Femur (tissue), 1 donor: ENCODE results near the gene MPP4.
A peak's percentile ranks its signal among the peaks of the same experiment; 100 is the strongest.

Experiments used
- DNase-seq: peaks from one replicate; pipeline ENCODE4 v3.0.0-alpha.2; 2017

MPP4 gene

DNA sequence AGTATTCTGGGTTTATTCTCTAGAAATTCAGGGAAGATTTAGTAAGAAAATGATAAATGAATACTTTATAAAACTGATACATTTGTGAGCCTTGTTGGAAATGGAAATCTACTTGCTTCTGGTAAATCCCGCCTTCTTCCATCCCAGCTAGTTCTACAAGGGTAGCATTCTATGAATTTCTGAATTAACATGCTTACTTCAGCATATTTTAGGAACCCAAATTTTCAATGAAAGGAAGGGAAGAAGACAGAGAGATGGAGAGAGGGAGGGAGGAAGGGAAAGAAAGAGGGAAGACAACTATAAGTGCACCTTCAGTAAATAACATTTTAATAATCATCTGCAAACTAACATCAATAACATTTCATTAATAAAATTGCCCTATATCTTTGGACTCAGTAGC, 28.6 kb downstream of the MPP4 start:
- no peak for DNase-seq

DNA sequence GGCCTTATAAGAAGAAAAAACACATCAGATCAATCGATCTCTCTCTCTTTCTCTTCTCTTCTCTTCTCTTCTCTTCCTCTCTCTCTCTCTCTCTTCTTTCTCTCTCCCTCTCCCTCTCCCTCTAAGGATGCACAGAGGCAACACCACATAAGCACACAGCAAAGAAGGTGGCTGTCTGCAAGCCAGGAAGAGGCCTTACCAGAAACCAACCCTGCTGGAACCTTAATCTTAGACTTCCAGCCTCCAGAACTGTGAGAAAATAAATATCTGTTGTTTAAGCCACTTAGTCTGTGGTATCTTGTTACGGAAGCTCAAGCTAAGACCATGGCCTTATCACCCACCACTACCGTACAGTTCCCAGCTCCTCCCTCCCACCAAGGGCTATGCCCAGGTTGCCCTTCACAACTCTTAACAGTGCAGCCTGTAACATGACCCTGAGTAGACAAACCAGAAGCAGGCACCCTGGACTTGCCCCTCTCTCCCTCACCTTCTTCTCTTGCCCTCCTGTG, 30.0 kb downstream of the MPP4 start:
- DNase-seq, result no peak

DNA sequence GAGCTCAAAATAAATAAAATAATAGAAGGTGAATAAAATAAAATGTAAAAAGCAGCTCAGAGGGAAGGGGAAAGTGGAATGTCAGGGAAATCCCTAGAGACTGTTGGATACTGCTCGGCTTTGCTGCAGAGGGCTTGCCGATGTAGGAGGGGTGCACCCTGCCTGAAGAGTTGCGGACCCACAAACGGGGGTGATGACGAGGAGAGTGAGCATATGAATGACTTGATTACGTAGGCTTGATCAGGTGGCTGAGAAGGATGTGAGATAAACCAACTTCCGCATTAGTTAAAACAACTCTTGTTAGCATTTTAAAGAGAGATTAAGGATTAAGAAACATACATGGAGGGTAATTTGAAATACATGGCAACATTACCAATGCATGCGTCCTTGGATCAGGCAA, 34.1 kb downstream of the MPP4 start:
- DNase-seq, result no peak

DNA sequence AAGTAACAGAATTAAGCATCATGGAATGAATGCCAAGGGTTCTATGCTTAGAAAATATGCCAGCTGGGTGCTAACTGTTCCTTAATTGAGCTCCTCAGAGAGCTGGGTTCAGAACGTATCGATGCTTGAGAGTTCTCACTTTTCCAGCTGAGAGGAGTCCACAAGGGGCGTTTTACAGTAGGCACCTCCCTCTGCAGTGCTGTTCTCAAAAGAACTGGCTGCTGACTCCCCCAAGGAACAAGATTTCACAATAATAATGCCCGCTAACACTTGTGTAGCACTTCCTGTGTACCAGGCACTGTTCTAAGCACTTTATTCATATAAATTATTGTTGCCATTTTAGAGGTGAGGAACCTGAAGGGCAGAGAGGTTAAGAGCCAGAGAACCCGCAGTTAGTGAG, 37.1 kb downstream of the MPP4 start:
- no peak for DNase-seq

DNA sequence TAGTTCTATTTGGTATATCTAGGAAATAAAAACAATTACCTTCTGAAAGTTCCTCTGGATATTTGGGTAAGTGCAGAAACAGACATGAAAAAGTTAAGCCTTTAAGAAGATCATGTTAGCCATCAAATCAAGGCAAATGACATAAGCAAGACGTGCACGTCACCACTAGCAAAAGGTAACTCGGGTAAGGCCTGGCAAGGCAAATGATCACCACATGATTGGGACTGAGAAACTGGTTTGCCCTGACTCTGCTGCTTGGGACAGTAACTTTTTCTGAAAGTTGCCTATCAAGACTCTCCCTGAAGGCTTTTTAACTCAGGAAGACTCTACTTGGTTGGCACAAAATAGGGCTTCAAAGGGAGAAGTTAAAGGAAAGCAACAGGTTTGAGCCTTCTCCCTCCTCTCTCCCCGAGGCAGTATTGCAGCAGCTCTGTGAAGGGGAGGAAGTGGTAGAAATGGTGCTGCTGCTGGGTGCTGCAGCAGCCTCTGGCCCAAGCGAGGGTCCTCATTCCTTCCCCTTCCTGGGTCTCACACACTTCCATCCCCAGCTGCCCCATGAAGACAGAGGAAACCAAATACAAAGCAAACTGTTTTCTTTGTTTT, 38.0 kb downstream of the MPP4 start:
- no peak for DNase-seq

DNA sequence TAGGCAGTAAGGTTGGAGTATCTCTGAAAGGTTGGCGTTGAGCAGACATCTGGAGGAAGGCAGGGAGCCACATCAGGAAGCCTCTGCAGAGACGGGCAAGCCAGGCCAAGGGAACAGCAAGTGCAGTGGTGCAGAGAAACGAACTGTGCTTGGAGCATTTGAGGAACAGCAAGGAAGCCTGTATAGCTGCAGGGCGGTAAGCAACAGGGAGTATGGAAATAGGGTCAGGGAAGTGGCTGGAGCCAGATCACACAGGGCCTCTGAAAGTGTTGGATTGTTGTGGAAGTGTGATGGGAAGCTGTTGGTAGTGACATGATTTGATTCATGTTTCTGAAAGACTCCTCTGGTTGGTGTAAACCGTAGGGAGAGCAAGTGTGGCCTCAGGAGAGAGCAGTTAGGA, 41.7 kb downstream of the MPP4 start:
- no peak for DNase-seq

DNA sequence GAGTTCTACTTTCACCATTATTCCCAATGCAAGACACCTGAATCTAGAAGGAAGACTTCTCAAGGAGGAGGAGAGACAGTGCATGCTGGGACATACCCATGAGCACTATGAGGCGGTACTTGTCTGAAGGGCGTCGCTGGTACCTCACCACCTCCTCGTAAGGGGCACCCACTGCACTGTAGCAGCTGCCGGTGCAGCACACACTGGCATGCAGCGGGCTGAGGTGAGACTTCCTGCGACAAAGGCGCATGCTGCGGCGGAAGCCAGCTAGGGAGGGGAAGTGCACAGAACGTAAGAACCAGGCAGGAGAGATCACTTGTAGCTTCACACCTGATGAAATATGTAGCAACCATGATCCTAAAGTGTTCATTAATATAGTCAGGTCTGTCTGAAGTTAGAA, 42.3 kb downstream of the MPP4 start:
- no peak for DNase-seq

DNA sequence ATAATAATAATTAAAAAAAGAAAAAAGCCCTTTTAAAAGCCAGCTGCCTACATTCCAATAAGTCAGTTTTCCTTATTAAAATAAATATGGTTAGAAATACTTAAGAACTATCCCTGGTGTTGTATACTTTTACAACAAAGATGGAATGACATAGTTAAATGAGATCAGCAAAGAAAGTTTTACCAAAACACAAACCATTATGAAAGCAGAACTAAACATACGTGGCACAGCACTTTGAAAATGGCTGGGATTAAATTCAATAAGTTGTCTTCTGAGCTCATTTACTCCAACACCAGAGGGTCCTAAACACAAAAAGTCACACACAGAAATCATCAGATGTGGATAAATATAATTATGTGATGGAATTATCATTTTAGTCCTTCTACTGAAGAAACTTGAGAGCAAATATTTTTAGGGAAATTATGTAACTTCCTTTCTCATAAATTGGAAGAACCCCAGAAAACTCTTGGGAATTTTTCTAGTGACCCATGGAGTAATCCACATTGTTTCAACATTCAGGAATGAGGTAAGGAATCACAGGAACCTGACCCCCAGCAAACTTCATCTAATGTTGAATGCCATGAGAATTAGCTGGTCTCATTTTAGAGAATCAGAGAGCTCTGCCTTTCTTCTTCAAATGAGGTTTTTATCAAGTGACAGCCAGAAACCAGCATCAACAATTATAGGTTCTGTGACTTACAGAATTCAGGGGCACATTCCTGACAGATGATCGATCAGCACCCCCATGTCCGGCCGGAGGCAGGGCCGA, 43.6 kb downstream of the MPP4 start:
- DNase-seq, result no peak

DNA sequence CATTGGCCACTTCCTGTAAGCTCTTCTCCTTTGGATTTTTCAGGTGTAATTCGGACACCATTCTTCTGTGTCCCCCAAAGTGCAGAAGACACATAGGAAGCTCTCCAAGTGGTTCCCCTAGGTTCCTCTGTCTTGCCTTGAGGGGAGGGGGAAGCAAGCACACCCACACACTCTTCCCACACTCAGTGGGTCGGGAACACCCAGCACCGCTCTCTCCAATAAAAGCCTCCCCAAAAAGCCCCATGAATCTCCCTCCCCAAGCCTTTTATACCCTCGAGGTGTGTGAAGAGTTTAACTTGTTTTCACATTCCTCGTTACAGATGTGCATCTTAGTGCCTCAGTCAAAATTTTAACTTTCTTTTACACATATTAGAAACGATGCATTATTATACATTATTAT, 45.2 kb downstream of the MPP4 start:
- DNase-seq, result no peak

DNA sequence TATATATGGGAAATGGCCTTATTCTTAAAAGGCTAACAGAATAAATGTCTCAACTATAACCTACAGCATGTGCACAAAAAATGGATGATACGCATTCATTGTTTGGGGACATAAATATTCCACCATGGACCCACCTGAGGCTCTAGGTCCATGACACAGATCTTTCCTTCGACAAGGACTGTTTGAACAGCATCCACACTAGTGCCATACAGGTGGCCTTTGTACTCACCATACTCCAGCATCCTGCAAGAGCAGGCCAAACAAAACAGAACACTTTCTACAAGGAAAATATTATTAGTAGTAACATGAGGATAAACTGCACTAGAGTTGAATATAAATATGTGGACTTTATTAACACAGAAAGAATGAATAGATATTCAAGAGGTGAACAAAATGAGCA, 49.0 kb downstream of the MPP4 start:
- no peak for DNase-seq

DNA sequence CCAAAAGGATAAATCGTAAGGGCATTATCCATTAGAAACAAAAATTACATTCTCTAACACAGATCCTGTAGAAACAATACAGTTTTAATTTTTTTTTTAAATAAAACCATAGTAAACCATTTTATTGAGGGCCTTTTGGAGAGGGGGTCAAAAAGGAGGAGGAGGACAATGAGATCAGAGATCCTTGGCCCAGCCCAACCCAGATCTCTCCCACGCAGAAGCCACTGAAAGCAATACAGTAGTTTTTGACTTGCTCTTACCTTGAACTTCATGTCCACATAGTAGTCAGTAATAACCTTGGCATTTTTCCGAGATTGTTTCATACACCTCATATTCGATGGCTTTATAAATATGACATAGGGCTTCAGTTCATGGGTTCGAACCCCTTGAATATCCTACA, 51.0 kb downstream of the MPP4 start:
- DNase-seq, result no peak

DNA sequence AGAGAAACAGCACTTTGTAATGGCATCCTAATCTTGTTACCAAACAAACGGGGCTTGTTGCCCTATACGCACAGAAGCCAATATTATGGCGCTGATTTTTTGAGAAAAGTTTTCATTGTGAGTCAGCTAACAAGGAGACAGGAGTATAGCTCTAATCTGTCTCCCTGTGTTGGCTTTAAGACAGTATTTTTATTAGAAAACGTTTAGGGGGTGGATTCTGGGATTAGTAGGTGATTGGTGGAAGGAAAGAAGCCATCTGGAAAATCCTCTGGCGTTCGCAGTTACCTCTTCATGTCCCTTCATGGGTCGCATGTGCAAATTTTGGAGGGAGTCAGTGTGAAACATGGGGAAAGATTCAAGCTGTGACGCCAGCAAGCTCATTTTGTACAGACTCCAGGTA, 54.4 kb downstream of the MPP4 start:
- DNase-seq, result peak; percentile 27

DNA sequence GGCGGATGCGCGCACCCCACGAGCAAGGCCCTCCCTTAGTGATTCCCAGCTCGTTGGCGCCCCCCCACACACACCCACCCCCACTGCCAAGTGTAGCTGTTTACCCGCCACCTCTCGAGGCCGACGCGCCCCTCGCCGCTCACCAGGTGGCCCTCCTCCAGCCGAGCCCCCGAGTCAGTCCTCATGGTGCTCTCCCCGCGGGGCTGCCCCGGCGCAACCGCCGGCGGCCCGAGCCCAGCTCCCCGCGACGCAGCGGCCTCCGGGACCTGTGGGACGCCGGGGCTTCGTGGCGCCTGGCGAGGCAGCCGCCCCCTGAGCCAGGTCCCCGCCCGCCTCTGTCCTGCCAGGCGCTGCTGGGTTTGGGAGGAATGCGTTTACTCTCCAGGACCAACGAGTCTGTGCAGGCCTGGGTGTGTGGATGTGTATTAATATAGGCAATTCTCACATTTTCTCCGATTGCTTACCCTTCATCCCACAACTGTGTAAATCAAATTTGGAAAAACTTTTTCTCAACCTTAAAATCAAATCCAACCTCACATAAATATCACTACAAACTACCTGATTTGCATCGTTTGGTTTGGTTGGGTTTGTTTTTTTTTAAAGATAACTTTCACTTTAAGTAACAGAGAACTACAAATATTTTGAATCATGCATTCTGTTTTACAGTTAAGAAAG, 55.1 kb downstream of the MPP4 start, which contains the start of gene TMEM237:
TSS of gene TMEM237 (minus strand) at position 288 of the 675 bp plus-strand sequence. CDS start at position 185, 103 bp downstream.
- DNase-seq, result peak; percentile 77

DNA sequence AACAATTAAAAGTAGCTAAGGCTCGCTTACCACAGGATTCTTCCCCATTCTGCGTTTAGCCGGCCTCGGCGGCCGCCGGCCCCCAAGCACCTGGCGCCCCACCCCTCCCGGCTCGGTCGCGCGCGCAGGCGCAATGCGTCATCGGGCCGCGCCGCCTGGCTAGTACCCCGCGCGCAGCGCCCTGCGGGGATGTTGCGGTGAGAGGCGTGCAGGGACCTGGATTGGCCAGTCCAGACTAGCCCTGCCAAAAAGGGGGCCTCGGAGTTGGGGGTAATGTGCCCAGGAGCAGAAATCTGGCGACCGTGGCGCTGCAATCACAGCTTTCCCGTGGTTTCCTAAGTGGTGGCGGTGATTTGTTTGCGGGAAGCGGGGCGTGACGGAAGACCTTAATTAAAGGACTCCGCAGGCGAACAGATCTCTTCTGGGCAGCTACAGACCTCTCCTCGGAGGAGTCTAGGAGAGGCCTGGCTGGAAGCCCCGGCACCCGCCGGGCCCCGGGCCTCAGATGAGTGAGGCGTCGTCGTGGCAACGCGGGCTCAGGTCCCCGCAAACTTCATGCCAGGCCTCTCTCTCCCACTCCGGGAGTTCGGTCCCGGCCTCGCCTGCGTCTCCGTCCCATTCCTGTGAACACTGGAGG, 55.7 kb downstream of the MPP4 start:
- peak; percentile 91 for DNase-seq

DNA sequence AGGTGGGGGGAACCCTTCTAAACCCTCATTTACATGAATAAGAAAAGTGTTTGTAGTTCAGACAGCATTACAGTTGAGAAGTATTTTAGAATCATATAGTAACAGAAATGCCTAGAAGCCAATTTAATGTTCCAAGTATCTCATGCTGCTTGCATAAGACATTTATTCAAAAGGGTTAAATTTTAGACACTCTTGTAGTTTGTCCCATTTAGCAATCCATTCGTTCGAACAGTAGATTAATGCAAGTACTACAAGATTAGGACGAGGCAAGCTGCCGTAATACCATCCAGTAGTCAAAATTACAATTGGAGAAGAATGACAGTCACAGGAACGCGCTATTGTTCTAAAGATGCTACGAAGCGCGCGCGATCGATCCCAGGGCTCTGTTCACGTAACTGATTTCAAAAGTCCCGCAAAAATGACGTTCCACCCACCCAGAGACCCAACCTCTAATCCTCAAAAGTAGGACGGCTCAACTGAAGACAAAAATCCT, 56.3 kb downstream of the MPP4 start:
- no peak for DNase-seq

DNA sequence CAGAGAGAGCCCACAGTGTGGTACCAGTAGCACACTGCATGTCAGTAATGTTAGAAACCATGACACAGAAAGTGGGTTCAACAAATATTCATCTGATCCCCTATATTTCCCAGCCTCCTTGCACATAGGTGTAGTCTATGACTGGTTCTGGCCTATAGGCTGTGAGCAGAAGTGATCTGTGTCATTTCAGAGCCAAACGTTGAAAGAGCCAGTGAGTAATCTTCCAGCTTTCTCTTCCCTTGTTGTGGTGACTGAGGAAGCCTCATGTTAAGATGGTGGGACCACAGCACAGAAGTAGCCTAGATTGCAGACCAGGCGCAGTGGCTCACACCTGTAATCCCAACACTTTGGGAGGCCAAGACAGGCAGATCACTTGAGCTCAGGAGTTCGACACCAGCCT, 59.2 kb downstream of the MPP4 start:
- no peak for DNase-seq

DNA sequence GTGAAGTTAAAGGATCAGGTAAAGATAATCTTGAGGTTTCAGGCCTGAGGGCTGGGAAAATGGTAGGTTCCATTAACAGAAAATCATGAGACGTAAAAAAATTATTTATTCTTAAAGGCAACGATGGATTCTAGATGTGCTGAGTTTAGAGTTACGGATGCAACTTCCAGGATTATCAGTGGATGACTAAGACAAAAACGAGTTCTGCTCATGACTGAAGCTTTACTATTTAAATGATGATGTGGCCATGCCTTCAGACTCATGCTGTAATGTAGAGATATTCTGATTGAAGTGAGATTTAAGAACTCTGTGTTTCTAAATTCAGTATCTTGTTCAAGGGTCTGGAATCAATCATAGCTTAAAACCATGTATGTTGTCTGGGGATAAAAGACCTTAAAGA, 60.1 kb downstream of the MPP4 start:
- DNase-seq, result no peak

DNA sequence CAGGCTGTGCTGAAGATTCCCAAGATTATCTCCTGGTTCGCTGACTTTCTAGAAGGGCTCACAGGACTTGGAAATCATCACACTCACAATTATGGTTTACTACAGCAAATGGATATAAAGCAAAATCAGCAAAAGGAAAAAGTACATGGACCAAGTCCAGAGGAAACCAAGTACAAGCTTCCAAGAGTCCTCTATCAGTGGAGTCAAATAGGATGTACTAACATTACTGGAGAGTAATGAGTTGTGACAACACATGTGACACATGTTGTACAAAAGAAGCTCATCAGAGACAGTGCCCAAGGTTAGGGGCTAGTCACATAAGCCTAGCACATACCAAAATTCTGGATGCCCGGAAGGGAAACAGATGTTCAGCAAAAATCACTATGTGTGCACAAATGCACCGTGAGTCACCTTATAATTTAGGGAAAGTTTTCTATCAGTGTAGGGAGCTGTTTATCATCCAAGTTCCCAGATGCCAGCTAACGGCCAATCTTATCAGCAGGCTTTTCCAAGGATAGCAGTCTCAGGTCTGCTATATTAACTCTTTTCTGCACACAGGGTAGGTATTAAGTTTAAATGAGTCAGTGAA, 64.7 kb downstream of the MPP4 start:
- no peak for DNase-seq

DNA sequence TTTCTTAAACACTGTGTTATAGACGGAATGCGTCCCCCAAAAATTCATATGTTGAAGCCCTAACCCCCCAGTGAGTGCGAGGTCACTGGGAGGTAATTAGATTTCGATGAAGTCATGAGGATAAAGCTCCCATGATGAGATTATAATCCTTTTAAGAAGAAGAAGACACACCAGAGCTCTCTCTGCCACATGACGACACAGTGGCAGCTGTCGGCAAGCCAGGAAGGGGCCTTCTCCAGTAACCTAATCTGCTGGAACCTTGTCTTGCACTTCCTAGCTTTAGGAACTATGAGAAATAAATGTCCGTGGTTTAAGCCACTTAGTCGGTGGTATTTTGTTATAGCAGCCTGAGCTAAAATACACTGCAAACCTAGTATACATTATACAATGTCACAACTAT, 67.4 kb downstream of the MPP4 start:
- DNase-seq, result no peak

DNA sequence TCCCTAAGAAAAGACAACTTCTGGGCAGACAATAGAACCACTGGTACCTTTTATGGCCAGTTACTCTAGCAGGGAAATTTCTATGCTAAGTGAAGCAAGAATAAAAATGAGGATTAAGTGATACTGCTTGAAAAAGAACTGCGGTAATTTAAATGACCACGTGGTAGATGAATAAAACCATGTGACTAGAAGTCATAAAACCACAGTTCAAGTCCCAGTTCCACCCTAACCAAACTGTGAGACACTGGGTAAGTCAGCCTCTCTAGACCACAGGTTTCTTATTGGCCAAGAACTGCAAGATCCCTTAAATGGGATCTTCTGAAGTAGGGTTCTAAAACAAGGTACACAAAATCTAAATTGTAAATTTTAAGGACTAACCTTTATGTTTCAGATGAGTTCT, 67.9 kb downstream of the MPP4 start:
- DNase-seq, result no peak

DNA sequence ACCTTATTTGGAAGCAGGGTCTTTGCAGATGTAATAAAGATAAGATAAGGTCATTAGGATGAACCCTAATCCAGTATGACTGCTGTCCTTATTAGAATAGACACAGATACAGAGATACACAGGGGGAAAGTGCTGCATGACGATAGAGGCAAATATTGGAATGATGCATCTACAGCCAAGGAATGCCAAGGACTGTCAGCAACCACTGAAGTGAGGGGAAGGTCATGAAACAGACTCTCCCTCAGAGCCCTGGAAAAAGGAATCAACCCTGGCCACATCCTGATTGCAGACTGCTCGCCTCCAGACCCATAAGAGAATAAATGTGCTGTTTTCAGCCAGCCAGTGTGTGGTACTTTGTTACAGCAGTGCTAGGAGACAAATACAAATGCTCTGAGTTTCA, 69.9 kb downstream of the MPP4 start:
- no peak for DNase-seq

DNA sequence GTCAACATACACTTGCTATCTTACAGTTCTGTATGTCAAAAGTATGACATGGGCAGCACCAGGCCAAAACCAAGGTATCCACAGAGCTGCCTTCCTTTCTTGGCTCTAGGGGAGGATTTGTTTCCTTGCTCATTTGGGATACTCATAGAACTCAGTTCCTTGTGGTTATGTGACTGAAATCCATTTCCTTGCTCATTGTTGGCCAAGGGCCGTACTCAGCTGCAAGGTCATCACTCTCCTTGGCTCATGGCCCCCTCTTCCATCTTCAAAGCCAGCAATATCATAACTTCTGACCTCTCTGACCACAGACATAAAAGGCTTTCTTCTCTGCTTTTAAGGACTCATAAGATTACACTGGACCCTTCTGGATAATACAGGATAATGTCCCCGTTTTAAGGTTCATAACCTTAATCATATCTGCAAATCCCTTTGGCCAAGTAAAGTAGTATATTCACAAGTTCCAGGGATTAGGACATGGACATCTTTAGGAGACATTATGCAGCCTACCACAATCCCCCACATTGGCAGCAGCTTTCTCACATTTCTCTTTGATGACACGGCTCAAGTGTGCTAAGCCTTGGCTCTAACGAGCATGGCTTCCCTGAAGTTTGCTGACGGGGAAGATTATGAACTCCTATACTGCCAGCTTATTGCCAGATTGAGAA, 76.0 kb downstream of the MPP4 start:
- no peak for DNase-seq
